ENCODE data around the gene NPBWR2.
"Not testable (repeated sequence)": the region's sequence is repeated elsewhere in the genome, so short reads cannot be mapped to it uniquely, and the experiment has no call there.

NPBWR2 gene

GRCh38 chr20:64119681-64120341, 12.4 kb upstream of the NPBWR2 start:
- TF ChIP-seq, protein P1, sequence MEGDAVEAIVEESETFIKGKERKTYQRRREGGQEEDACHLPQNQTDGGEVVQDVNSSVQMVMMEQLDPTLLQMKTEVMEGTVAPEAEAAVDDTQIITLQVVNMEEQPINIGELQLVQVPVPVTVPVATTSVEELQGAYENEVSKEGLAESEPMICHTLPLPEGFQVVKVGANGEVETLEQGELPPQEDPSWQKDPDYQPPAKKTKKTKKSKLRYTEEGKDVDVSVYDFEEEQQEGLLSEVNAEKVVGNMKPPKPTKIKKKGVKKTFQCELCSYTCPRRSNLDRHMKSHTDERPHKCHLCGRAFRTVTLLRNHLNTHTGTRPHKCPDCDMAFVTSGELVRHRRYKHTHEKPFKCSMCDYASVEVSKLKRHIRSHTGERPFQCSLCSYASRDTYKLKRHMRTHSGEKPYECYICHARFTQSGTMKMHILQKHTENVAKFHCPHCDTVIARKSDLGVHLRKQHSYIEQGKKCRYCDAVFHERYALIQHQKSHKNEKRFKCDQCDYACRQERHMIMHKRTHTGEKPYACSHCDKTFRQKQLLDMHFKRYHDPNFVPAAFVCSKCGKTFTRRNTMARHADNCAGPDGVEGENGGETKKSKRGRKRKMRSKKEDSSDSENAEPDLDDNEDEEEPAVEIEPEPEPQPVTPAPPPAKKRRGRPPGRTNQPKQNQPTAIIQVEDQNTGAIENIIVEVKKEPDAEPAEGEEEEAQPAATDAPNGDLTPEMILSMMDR (conservative IDR thresholded peaks at IDR 0.05) = no peak
- TF ChIP-seq ZFX (IDR thresholded peaks at IDR 0.05) = no peak
- H3K27ac ChIP-seq = no peak overlapping the region

GRCh38 chr20:64119301-64119680, 11.9 kb upstream of the NPBWR2 start:
- no peak for TF ChIP-seq ZFX (IDR thresholded peaks at IDR 0.05)
- TF ChIP-seq, protein P1 (conservative IDR thresholded peaks at IDR 0.05) = no peak
- no peak overlapping the region for H3K27ac ChIP-seq

DNA sequence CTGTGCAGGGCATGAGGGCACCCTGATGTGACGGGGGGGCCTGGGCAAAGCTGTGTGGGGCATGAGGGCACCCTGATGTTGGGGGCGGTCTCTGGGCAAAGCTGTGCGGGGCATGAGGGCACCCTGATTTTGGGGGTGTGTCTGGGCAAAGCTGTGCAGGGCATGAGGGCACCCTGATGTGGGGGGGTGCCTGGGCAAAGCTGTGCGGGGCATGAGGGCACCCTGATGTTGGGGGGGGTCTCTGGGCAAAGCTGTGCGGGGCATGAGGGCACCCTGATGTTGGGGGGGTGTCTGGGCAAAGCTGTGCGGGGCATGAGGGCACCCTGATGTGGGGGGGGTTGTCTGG, 10.0 kb upstream of the NPBWR2 start:
- not testable (repeated sequence) for H3K27ac ChIP-seq

DNA sequence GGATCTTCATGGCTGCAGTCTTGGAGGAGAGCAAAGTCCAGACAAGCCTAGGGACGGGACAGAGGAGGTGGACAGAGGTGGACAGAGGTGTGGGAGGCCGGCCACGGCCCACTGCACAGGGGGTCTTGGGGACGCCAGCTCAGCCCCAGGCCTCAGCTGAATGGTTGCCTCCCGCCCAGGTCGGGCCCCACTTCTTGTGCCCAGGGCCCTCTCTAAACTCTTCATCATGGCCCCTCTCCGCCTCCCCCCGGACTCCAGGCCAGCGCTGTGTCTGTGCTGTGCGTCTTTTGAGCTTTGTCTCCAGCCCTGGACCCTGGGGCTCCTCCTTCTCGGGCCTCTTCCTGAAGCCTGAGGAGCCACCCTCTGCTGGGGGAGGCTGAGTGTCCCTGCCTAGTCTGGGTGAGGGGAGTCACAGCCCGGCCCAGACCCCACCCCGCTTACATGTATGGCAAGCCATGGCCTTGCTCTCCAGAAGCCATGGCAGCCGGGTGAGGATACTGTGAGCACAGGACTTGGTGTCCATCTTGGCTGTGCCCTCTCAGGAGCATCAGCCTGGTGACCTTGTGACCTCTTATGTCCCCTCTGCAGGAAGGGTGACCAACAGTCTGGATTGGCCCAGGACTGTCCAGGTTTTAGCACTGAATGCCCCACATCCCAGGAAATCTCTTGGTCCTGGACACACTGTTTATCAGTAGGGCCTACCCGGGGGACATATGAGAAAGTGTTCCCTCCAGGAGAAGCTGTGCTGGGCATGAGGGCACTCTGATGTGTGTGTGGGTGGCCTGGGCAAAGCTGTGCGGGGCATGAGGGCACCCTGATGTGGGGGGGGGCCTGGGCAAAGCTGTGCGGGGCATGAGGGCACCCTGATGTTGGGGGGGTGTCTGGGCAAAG, 9.4 kb upstream of the NPBWR2 start:
- no peak overlapping the region for H3K27ac ChIP-seq

DNA sequence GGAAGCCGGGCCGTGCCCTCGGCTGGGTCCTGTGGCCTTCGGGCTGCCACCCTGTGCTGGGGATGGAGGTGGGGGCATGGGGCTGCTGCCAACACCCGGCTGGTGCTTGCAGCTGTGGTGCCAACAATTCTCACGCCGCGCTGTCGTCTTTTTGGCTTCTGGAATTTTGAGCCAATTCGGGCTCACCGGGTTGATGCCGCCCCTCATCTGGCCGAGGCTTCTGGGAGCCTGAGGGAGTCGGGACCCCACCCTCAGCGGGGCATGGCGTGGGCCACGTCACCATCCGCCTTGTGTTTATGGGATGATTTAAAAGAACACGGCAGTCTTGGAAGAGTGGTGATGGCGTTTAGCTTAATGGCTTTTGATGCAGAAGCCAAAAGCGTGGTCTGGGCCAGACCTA, 8.7 kb upstream of the NPBWR2 start:
- no peak overlapping the region for H3K27ac ChIP-seq
- TF ChIP-seq, protein P1 (conservative IDR thresholded peaks at IDR 0.05) = no peak
- no peak for TF ChIP-seq ZFX (IDR thresholded peaks at IDR 0.05)

More for the DNA sequence above, 9.4 kb upstream of the NPBWR2 start:
- TF ChIP-seq, protein P1 (conservative IDR thresholded peaks at IDR 0.05) = no peak
- TF ChIP-seq ZFX (IDR thresholded peaks at IDR 0.05) = no peak

- no peak for TF ChIP-seq ZFX (IDR thresholded peaks at IDR 0.05)
- TF ChIP-seq, protein P1 (conservative IDR thresholded peaks at IDR 0.05) = no peak
- H3K27ac ChIP-seq = no peak overlapping the region
Observed at GRCh38 chr20:64115171-64115911, 8.0 kb upstream of the NPBWR2 start.

DNA sequence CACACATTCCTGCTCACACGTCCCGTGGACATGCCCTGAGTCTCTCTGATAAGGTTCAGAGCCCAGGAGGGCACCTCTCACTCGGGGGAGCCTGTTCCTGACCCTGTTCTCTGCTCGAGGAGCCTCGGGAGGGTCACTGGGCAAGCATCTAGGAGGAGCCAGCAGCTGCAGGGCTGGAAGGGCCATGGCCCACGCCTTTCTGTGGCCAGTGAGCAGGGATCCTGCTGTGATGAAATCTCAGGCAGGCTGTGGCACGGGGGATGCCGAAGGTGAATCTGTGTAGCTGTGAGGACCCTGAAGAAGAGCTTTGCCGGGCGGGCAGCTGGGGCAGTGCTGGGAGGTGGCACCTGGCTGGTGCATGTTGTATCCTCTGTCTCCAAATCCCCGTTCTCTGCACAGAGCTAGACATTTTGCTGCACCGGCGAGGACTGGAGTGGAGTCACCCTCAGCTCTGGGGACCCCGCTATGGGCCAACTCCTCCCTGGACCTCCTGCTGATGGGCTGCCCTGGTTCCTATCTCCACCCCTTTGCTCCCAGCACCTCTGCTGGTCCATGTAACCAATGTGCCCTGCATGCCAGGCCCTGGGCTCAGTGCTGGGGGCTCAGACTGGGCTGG, 7.1 kb upstream of the NPBWR2 start:
- no peak for TF ChIP-seq ZFX (IDR thresholded peaks at IDR 0.05)
- TF ChIP-seq, protein P1 (conservative IDR thresholded peaks at IDR 0.05) = no peak
- no peak overlapping the region for H3K27ac ChIP-seq
